IMR-90 (cell line): ENCODE results near the gene POLR2L. TPM values are rescaled to one million over a fixed set of nuclear protein-coding genes. Genes with fewer than 3 reads are reported as not detected.
A peak's percentile ranks its signal among the peaks of the same experiment; 100 is the strongest.

Source experiments
- ATAC-seq: fragments of 200-7000 bp; cut with Tn5 transposase; 2 replicates; pipeline ENCODE4 v1.9.1; 2020; ENCODE audit warnings: low read depth, mild to moderate bottlenecking, moderate library complexity
- BruUV-seq: library from RNA; stranded (reverse); fragments of 400-500 nt; replicated peaks from 2 replicates; lab custom pipeline; 2021; lab: Mats Ljungman, UMichigan
- CTCF ChIA-PET: fragments of 300-600 bp; formaldehyde crosslinking; extraction: SDS; loops from one replicate; lab custom pipeline; 2021; ENCODE audit warnings: antibody characterized with exemption; lab: Yijun Ruan, JAX
- POLR2A ChIA-PET: fragments of 300-600 bp; sonication (Branson Sonifier 250); formaldehyde crosslinking; loops from one replicate; lab custom pipeline; 2022; ENCODE audit warnings: antibody characterized with exemption; ENCODE audit not compliant: unreplicated experiment; lab: Charles Lee
- DNase-seq: peaks from one replicate; pipeline ENCODE4 v3.0.0; 2013
- H2AFZ ChIP-seq: replicated peaks from 2 replicates; pipeline ENCODE3; 2013; ENCODE audit warnings: low read length, mild to moderate bottlenecking; ENCODE audit not compliant: poor library complexity
- H2AK5ac ChIP-seq: 2 replicates; pipeline ENCODE4 v1.6.1; 2013; ENCODE audit warnings: low read depth, low read length, inconsistent platforms
- H2AK9ac ChIP-seq: replicated peaks from 2 replicates; pipeline ENCODE3; 2013; ENCODE audit warnings: mild to moderate bottlenecking, low read depth, low read length, moderate library complexity; ENCODE audit not compliant: poor library complexity
- H2BK120ac ChIP-seq: 2 replicates; pipeline ENCODE4 v1.6.1; 2013; ENCODE audit warnings: low read depth, low read length, inconsistent platforms
- H2BK15ac ChIP-seq: 3 replicates; pipeline ENCODE4 v1.6.1; 2013; ENCODE audit warnings: low read depth, low read length, inconsistent platforms
- H2BK20ac ChIP-seq: 2 replicates; pipeline ENCODE4 v1.6.1; 2013; ENCODE audit warnings: low read depth, mild to moderate bottlenecking, inconsistent platforms, low read length, moderate library complexity
- H2BK5ac ChIP-seq: 2 replicates; pipeline ENCODE4 v1.6.1; 2013; ENCODE audit warnings: mild to moderate bottlenecking, low read depth, low read length, inconsistent platforms; ENCODE audit not compliant: poor library complexity, severe bottlenecking
- H3K14ac ChIP-seq: replicated peaks from 2 replicates; pipeline ENCODE4 v1.6.1; 2013; ENCODE audit warnings: low read depth, low read length, inconsistent platforms
- H3K18ac ChIP-seq: 2 replicates; pipeline ENCODE4 v1.6.1; 2013; ENCODE audit warnings: low read depth, low read length, control low read depth
- H3K23ac ChIP-seq: 2 replicates; pipeline ENCODE4 v1.6.1; 2013; ENCODE audit warnings: low read depth, low read length, inconsistent platforms
- H3K27ac ChIP-seq: 2 replicates; pipeline ENCODE4 v1.5.1; 2013; ENCODE audit warnings: mild to moderate bottlenecking, control low read depth, low read length; ENCODE audit not compliant: insufficient read depth
- H3K27me3 ChIP-seq: 2 replicates; pipeline ENCODE4 v1.6.1; 2013; ENCODE audit warnings: low read length; ENCODE audit not compliant: control insufficient read depth, insufficient read depth
- H3K36me3 ChIP-seq: 2 replicates; pipeline ENCODE4 v1.6.1; 2013; ENCODE audit warnings: low read length, mixed read lengths; ENCODE audit not compliant: control insufficient read depth, insufficient read depth
- H3K4ac ChIP-seq: 2 replicates; pipeline ENCODE4 v1.6.1; 2013; ENCODE audit warnings: low read depth, low read length, inconsistent platforms
- H3K4me1 ChIP-seq: 2 replicates; pipeline ENCODE4 v1.6.1; 2013; ENCODE audit warnings: low read length, mixed read lengths; ENCODE audit not compliant: control insufficient read depth, insufficient read depth
- H3K4me2 ChIP-seq: 2 replicates; pipeline ENCODE4 v1.6.1; 2013; ENCODE audit warnings: low read depth, mild to moderate bottlenecking, control low read depth, low read length, moderate library complexity
- H3K4me3 ChIP-seq: 2 replicates; pipeline ENCODE4 v1.5.1; 2013; ENCODE audit warnings: low read depth, mild to moderate bottlenecking, control low read depth, low read length, moderate library complexity; ENCODE audit not compliant: insufficient read depth
- H3K56ac ChIP-seq: 2 replicates; pipeline ENCODE4 v1.6.1; 2013; ENCODE audit warnings: low read length, inconsistent platforms; ENCODE audit not compliant: insufficient read depth; ENCODE audit errors: extremely low read depth
- H3K79me1 ChIP-seq, 2 experiments: 2 replicates each; pipeline ENCODE4 v1.6.1; 2013; ENCODE audit warnings: low read length in 2 of 2, inconsistent platforms in 1 of 2, low read depth in 1 of 2
- H3K9ac ChIP-seq: 2 replicates; pipeline ENCODE4 v1.6.1; 2013; ENCODE audit warnings: low read depth, low read length, control low read depth
- H3K9me1 ChIP-seq: 2 replicates; pipeline ENCODE4 v1.6.1; 2013; ENCODE audit warnings: low read length, inconsistent platforms; ENCODE audit not compliant: insufficient read depth
- H3K9me3 ChIP-seq: 2 replicates; pipeline ENCODE4 v1.6.1; 2013; ENCODE audit warnings: low read length; ENCODE audit not compliant: control insufficient read depth, insufficient read depth
- H4K20me1 ChIP-seq: 2 replicates; pipeline ENCODE4 v1.6.1; 2013; ENCODE audit warnings: low read length, inconsistent platforms; ENCODE audit not compliant: insufficient read depth
- H4K5ac ChIP-seq: 2 replicates; pipeline ENCODE4 v1.6.1; 2013; ENCODE audit warnings: mild to moderate bottlenecking, low read depth, low read length, control low read depth
- H4K8ac ChIP-seq, 2 experiments: 2 replicates each; pipeline ENCODE4 v1.6.1; 2013; ENCODE audit warnings: low read depth in 2 of 2, low read length in 2 of 2, control low read depth in 1 of 2, inconsistent platforms in 1 of 2
- H4K91ac ChIP-seq: 2 replicates; pipeline ENCODE4 v1.6.1; 2013; ENCODE audit warnings: low read depth, low read length, inconsistent platforms; ENCODE audit not compliant: insufficient read depth
- CEBPB ChIP-seq: IDR thresholded peaks from 2 replicates; pipeline ENCODE4 v1.6.1; 2012; ENCODE audit warnings: low read depth, low read length, improper control_type of control experiment
- CHD1 ChIP-seq: IDR thresholded peaks from 2 replicates; pipeline ENCODE4 v1.6.1; 2012; ENCODE audit warnings: low read depth, low read length, improper control_type of control experiment
- MAZ ChIP-seq: IDR thresholded peaks from 2 replicates; pipeline ENCODE4 v1.6.1; 2012; ENCODE audit warnings: low read depth, mild to moderate bottlenecking, low read length, improper control_type of control experiment, moderate library complexity, borderline replicate concordance
- MXI1 ChIP-seq: IDR thresholded peaks from 2 replicates; pipeline ENCODE4 v1.6.1; 2012; ENCODE audit warnings: low read depth, mild to moderate bottlenecking, low read length, moderate library complexity, borderline replicate concordance
- NFE2L2 ChIP-seq: fragments of 150-350 bp; IDR thresholded peaks from 2 replicates; pipeline ENCODE4 v1.6.1; 2016; ENCODE audit warnings: low read depth, mild to moderate bottlenecking, low read length
- POLR2A ChIP-seq: IDR thresholded peaks from 2 replicates; pipeline ENCODE4 v1.6.1; 2012; ENCODE audit warnings: mild to moderate bottlenecking, low read depth, low read length
- RAD21 ChIP-seq: IDR thresholded peaks from 2 replicates; pipeline ENCODE4 v1.6.1; 2012; ENCODE audit warnings: low read length, improper control_type of control experiment
- RCOR1 ChIP-seq: IDR thresholded peaks from 2 replicates; pipeline ENCODE4 v1.6.1; 2012; ENCODE audit warnings: mild to moderate bottlenecking, low read length, improper control_type of control experiment; ENCODE audit not compliant: insufficient replicate concordance
- RFX5 ChIP-seq: IDR thresholded peaks from 2 replicates; pipeline ENCODE4 v1.8.0; 2012; ENCODE audit warnings: low read depth, mild to moderate bottlenecking, low read length, moderate library complexity
- SMC3 ChIP-seq: fragments of 150-350 bp; IDR thresholded peaks from 2 replicates; pipeline ENCODE4 v1.6.1; 2016; ENCODE audit warnings: low read depth, mild to moderate bottlenecking, antibody characterized with exemption, low read length, moderate library complexity
- WGBS, 2 experiments: methylation state at CpG; one replicate each; pipeline versions ENCODE4 v1.1.5 to v1.1.7; 2013; ENCODE audit warnings: missing lambda C conversion rate in 2 of 2; ENCODE audit not compliant: insufficient read length in 1 of 2; ENCODE audit errors: extremely low coverage in 2 of 2; 5-methylcytosine and 5-hydroxymethylcytosine counted together
- dilution Hi-C: fragments of 300-500 bp; cut with HindIII; formaldehyde crosslinking; loops from one replicate; pipeline ENCODE4 v1.14.3; 2018; ENCODE audit warnings: low sequenced_read_pairs; ENCODE audit not compliant: unreplicated experiment
- in situ Hi-C: fragments of 300-500 bp; cut with MboI; formaldehyde crosslinking; loops from 3 replicates; pipeline ENCODE4 v1.14.3; 2019; ENCODE audit warnings: low sequenced_read_pairs, inconsistent platforms, mixed read lengths
- intact Hi-C: fragments of 100-400 bp; cut with micrococcal nuclease; formaldehyde crosslinking; loops from 2 replicates; pipeline ENCODE4 v1.10.0; 2022
- polyA plus RNA-seq, 3 experiments: library from polyadenylated mRNA; depleted of rRNA; stranded (reverse); fragments of >200 nt; gene quantifications; 2 replicates each; pipeline ENCODE4 v1.2.3, GENCODE V29; 2012; ENCODE audit warnings: low replicate concordance in 1 of 3
- total RNA-seq: library from RNA; depleted of rRNA; stranded (reverse); fragments of >200 nt; gene quantifications from 2 replicates; pipeline ENCODE4 v1.2.3, GENCODE V29; 2012
- TF ChIP-seq, protein P1 (sequence below): fragments of 150-350 bp; IDR thresholded peaks from 2 replicates; pipeline ENCODE4 v1.6.1; 2017; ENCODE audit warnings: mild to moderate bottlenecking, antibody characterized with exemption, low read length, low read depth
- TF ChIP-seq, protein P2 (sequence below): conservative IDR thresholded peaks from 2 replicates; pipeline ENCODE4 v1.5.1; 2012; ENCODE audit warnings: mild to moderate bottlenecking, low read depth, low read length, improper control_type of control experiment
- TF ChIP-seq, protein P3 (sequence below): fragments of 150-350 bp; IDR thresholded peaks from 2 replicates; pipeline ENCODE4 v1.6.1; 2016; ENCODE audit warnings: low read depth, mild to moderate bottlenecking, low read length, moderate library complexity, borderline replicate concordance

Gene POLR2L
- total and polyA plus RNA-seq, 2 of the 4 experiments (the other 2 are of a cell fraction): 44.4 to 416 TPM

DNA sequence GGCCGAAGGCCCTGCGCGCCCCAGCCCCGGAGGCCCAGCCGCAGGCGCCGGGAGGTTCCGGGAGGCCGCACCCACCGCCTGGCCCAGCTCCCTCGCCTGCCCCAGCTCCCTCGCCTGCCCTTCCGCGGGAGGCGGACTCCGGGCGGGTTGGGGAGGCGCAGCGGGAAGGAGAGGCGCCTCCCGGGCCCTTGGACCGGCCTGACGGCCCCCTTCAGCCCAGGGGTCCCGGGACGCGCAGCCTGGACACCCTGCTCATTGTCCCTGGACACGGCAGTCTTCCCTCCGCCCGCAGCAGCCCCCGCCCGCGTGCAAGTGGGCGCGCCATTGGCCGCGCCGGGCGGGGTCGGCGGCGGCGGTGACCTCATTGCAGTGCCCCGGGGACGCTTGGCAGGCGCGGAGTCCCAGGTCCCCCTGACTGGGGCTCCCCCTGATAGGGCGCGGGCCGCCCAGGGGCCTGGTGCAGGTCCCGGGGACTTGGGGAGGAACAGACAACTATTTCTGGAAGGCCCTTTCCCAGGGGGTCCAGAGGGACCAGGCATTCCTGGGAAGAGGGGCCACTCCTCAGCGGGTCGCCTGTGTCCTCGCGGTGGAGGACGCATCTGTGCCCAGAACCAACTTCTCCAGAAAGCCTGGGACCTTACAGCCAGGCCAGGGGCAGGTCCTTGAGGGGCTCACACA lies 9.1 kb downstream of the POLR2L start:
- dilution Hi-C loops: no loop called here
- Histone ChIP-seq H2BK20ac (no peak overlapping the region), H2BK15ac (peak overlapping the region; percentile 34; the same call in 1 of the 3 replicates), H4K5ac (no peak overlapping the region; the same call in 1 of the 2 replicates), H2BK5ac (peak overlapping the region; percentile 93), H3K14ac (peak overlapping the region; percentile 99), H4K91ac (peak overlapping the region; percentile 77), H3K27me3 (no peaks in the 10 kb centered on the region), H3K9me3 (no peaks in the 10 kb centered on the region), H3K23ac (peak overlapping the region; percentile 96), H3K56ac (peak overlapping the region; percentile 78), H3K79me1 (peaks cover 15 to 54% of the 10 kb centered on the region in 2 experiments), H2BK120ac (peak overlapping the region; percentile 51; the same call in 1 of the 2 replicates), H3K4me1 (peaks cover 38% of the 10 kb centered on the region), H3K36me3 (peaks cover 21% of the 10 kb centered on the region), H3K4me3 (peak overlapping the region; percentile 84), H4K8ac (peak overlapping the region in 1 of 2 experiments; percentile 14; a peak in 2 of 4 replicates), H3K4ac (peak overlapping the region; percentile 98), H2AFZ (peak overlapping the region; percentile 75), H3K9ac (peak overlapping the region; percentile 94), H3K4me2 (peak overlapping the region; percentile 80), H3K27ac (peak overlapping the region; percentile 93), H2AK9ac (peak overlapping the region; percentile 100), H2AK5ac (peak overlapping the region; percentile 94), H3K18ac (peak overlapping the region; percentile 43), H3K9me1 (peaks cover 21% of the 10 kb centered on the region), H4K20me1 (peaks cover 62% of the 10 kb centered on the region)
- BruUV-seq: no TSS peak
- in situ Hi-C loops: no loop called here
- ChIA-PET POLR2A (interaction anchor here (1.3 to 1.4 kb wide), 2 partner anchors 10 to 14 kb away, joined by 3 to 6 read pairs; partner anchors contain the start of genes PNPLA2 and TSPAN4), CTCF (interaction anchor here (0.8 kb wide), 1 partner anchor 50 kb away, joined by 3 read pairs; no protein-coding TSS in a partner anchor)
- ATAC-seq (peak; percentile 6), DNase-seq (no peak)
- 1% methylated on average over 14 of the region's 55 CpGs; no CpG with 5 or more reads in 1 of the 2 experiments for WGBS, 2 experiments
- intact Hi-C loops: no loop called here
- TF ChIP-seq, protein P1, sequence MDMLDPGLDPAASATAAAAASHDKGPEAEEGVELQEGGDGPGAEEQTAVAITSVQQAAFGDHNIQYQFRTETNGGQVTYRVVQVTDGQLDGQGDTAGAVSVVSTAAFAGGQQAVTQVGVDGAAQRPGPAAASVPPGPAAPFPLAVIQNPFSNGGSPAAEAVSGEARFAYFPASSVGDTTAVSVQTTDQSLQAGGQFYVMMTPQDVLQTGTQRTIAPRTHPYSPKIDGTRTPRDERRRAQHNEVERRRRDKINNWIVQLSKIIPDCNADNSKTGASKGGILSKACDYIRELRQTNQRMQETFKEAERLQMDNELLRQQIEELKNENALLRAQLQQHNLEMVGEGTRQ: no peak
- TF ChIP-seq NFE2L2: no peak
- TF ChIP-seq CEBPB: no peak
- TF ChIP-seq, protein P2, sequence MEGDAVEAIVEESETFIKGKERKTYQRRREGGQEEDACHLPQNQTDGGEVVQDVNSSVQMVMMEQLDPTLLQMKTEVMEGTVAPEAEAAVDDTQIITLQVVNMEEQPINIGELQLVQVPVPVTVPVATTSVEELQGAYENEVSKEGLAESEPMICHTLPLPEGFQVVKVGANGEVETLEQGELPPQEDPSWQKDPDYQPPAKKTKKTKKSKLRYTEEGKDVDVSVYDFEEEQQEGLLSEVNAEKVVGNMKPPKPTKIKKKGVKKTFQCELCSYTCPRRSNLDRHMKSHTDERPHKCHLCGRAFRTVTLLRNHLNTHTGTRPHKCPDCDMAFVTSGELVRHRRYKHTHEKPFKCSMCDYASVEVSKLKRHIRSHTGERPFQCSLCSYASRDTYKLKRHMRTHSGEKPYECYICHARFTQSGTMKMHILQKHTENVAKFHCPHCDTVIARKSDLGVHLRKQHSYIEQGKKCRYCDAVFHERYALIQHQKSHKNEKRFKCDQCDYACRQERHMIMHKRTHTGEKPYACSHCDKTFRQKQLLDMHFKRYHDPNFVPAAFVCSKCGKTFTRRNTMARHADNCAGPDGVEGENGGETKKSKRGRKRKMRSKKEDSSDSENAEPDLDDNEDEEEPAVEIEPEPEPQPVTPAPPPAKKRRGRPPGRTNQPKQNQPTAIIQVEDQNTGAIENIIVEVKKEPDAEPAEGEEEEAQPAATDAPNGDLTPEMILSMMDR: no peak
- TF ChIP-seq MXI1: no peak; the same call in 1 of the 2 replicates
- no peak for TF ChIP-seq RCOR1
- TF ChIP-seq POLR2A: peak; percentile 73
- TF ChIP-seq, protein P3, sequence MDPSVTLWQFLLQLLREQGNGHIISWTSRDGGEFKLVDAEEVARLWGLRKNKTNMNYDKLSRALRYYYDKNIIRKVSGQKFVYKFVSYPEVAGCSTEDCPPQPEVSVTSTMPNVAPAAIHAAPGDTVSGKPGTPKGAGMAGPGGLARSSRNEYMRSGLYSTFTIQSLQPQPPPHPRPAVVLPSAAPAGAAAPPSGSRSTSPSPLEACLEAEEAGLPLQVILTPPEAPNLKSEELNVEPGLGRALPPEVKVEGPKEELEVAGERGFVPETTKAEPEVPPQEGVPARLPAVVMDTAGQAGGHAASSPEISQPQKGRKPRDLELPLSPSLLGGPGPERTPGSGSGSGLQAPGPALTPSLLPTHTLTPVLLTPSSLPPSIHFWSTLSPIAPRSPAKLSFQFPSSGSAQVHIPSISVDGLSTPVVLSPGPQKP: no peak
- TF ChIP-seq RAD21: no peak
- 0 out of 2 replicates have a peak, but pooled peaks have one; percentile 69 for TF ChIP-seq CHD1
- peak; percentile 72; the same call in 1 of the 2 replicates for TF ChIP-seq MAZ
- TF ChIP-seq SMC3: no peak
- TF ChIP-seq RFX5: no peak
